ENCODE results near the gene MYCBP2. TPM values are rescaled to one million over a fixed set of nuclear protein-coding genes. Genes with fewer than 3 reads are reported as not detected.

Gene MYCBP2
- polyA plus RNA-seq, 1 donor from 2014 or later, result 78.2 TPM

DNA sequence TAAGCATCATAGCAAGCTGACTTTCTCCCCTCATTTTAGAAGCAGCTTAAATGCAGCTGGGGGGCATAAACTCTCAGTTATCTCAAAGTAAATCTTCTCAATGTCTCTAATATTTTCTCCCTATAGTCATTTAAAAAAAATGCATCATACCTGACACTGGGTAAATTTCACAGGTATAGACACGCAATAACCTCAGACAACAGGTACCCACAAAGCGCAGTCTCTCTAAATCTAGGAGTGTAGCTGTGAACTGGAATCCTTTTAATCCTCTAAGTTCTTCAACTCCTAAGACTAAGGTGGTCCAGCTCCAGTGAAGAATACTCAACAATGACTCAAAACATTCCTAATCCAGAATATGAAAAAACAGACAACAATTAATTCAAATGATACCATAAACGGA lies 141.2 kb downstream of the MYCBP2 start:
- Mint-ChIP-seq H3K27me3 (no peaks in the 10 kb centered on the region), H3K36me3 (peaks cover 4% of the 10 kb centered on the region), H3K27ac (peak overlapping the region in 2 of 3 donors; percentile 23 to 26), H3K4me1 (peaks cover 15 to 23% (median 22%) of the 10 kb centered on the region in 3 donors), H3K9me3 (no peaks in the 10 kb centered on the region), H3K4me3 (peak overlapping the region in 1 of 4 donors; percentile 55)

- peak overlapping the region in 2 of 4 donors; percentile 62 to 72 for H3K4me3 Mint-ChIP-seq
- H3K27me3 Mint-ChIP-seq, result no peaks in the 10 kb centered on the region
- H3K9me3 Mint-ChIP-seq, result no peaks in the 10 kb centered on the region
- peaks cover 15 to 23% (median 22%) of the 10 kb centered on the region in 3 donors for H3K4me1 Mint-ChIP-seq
- peak overlapping the region; percentile 56 to 91 (median 88) for H3K27ac Mint-ChIP-seq
- peaks cover 7% of the 10 kb centered on the region for H3K36me3 Mint-ChIP-seq
Measured at GRCh38 chr13:77184455-77184854, 142.4 kb downstream of the MYCBP2 start.

DNA sequence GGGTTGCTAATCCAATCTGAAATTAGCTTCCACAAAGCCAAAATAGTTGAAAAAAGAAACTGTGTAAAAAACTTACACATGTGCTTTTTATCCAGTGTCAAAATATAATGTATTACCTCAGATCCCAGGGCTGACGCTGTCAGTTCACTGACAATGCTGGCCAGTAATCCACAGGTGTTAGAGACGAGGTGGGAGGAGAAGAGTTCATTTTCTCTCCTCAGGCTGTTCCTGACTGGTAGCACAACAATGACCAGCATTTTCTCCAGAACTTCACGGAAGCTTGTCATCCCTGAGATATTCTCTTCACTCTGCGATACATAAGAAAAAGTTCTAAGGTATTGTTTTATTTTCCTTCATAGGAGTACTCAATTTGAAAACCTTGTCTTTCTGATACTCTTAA lies 146.9 kb downstream of the MYCBP2 start:
- Mint-ChIP-seq H3K9me3 (no peaks in the 10 kb centered on the region), H3K36me3 (peaks cover 12% of the 10 kb centered on the region), H3K4me3 (no peak overlapping the region), H3K27ac (no peak overlapping the region), H3K4me1 (peaks cover 12 to 19% (median 15%) of the 10 kb centered on the region in 3 donors), H3K27me3 (no peaks in the 10 kb centered on the region)

DNA sequence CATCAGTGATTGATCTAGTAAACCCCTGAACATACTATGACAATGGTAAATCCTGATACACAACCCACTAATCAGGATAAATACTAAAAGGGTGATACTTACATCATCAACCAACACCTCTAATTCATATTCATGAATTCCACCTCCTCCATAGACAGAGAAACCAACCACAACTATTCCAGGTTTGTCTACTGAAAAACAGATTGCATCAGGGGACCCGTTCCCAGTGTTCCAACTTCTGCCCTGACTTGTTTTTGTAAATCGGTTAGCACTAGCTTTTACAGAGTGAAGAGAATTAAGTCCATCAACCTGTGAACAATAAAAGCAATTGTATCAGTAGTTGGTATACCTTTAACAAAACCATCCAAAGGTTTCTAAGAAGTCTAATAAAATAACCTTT lies 149.2 kb downstream of the MYCBP2 start:
- Mint-ChIP-seq H3K9me3 (no peaks in the 10 kb centered on the region), H3K4me1 (peaks cover 0 to 4% (median 2%) of the 10 kb centered on the region in 3 donors), H3K27me3 (no peaks in the 10 kb centered on the region), H3K27ac (no peak overlapping the region), H3K4me3 (no peak overlapping the region), H3K36me3 (peaks cover 11% of the 10 kb centered on the region)

DNA sequence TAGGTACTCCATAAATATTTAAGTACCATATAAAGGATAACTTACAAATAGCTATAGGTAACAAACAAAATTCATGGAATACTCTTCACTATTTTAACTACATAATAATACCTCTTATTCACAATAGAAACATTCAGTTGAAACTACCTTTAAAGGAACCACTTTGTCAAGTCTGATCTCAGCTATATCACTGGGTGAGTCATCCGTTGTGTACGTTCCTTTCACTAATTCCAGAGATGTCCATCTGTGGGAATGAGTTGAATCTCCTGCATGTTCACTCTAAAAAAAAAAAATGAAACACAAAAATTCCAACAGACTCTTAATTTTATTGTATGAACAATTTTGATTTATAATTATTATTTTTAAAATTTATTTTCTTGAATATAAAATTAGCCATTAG lies 150.5 kb downstream of the MYCBP2 start:
- Mint-ChIP-seq H3K36me3 (peaks cover 13% of the 10 kb centered on the region), H3K9me3 (no peaks in the 10 kb centered on the region), H3K27me3 (no peaks in the 10 kb centered on the region), H3K4me1 (no peaks in the 10 kb centered on the region), H3K4me3 (no peak overlapping the region), H3K27ac (no peak overlapping the region)

- H3K4me1 Mint-ChIP-seq, result no peaks in the 10 kb centered on the region
- H3K36me3 Mint-ChIP-seq, result peaks cover 9% of the 10 kb centered on the region
- peak overlapping the region in 1 of 3 donors; percentile 42 for H3K27ac Mint-ChIP-seq
- no peaks in the 10 kb centered on the region for H3K27me3 Mint-ChIP-seq
- H3K4me3 Mint-ChIP-seq, result no peak overlapping the region
- H3K9me3 Mint-ChIP-seq, result no peaks in the 10 kb centered on the region
Measured at GRCh38 chr13:77172650-77173049, 154.2 kb downstream of the MYCBP2 start.

DNA sequence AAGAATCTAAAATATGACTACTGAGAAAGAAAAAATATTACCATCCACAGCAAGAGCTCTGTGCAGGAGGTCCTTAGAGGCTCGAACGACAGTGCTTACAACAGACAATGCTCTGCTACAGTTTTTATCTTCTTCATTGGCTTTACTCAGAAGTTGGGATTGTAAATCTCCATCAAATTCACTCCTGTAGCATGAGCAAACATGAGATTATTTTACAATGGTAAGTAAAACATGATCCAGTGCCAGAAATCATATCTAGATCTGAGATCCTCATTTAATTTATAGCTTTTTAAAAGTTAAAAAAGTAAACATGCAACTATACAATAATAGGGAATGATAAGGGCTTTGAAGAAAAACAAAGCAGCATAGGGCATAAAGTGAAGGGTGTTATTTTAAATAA lies 155.4 kb downstream of the MYCBP2 start:
- Mint-ChIP-seq H3K27ac (no peak overlapping the region), H3K9me3 (no peaks in the 10 kb centered on the region), H3K4me3 (no peak overlapping the region), H3K27me3 (no peaks in the 10 kb centered on the region), H3K4me1 (no peaks in the 10 kb centered on the region), H3K36me3 (peaks cover 10% of the 10 kb centered on the region)

- Mint-ChIP-seq H3K27me3 (no peaks in the 10 kb centered on the region), H3K4me3 (no peak overlapping the region), H3K36me3 (peaks cover 12% of the 10 kb centered on the region), H3K27ac (no peak overlapping the region), H3K9me3 (no peaks in the 10 kb centered on the region), H3K4me1 (no peaks in the 10 kb centered on the region)
Measured at GRCh38 chr13:77168237-77168636, 158.7 kb downstream of the MYCBP2 start.

DNA sequence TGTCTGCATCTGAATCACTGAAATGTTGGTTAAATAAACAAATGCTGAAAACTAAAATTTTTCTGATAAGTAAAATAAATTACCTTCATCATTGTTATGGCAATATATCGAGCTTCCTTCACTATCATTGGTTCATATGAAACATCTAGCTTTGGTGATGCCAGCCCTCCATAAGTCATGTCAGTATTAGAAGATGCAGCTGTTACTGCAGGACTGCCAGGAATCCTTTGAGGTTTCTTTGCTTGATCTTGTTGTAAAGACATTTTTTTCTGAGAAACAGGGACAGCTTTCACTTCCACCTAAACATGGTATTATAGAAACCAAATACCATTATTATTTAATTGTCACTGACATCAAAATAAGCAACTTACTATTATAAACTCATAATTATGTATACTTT lies 176.2 kb downstream of the MYCBP2 start:
- Mint-ChIP-seq H3K27me3 (no peaks in the 10 kb centered on the region), H3K4me1 (peaks cover 0 to 2% (median 2%) of the 10 kb centered on the region in 3 donors), H3K9me3 (no peaks in the 10 kb centered on the region), H3K4me3 (no peak overlapping the region), H3K36me3 (peaks cover 12% of the 10 kb centered on the region), H3K27ac (peak overlapping the region in 1 of 3 donors; percentile 39)

- H3K4me3 Mint-ChIP-seq, result no peak overlapping the region
- H3K9me3 Mint-ChIP-seq, result no peaks in the 10 kb centered on the region
- H3K27me3 Mint-ChIP-seq, result no peaks in the 10 kb centered on the region
- no peak overlapping the region for H3K27ac Mint-ChIP-seq
- peaks cover 8% of the 10 kb centered on the region for H3K36me3 Mint-ChIP-seq
- H3K4me1 Mint-ChIP-seq, result no peaks in the 10 kb centered on the region
Measured at GRCh38 chr13:77143431-77143830, 183.5 kb downstream of the MYCBP2 start.

DNA sequence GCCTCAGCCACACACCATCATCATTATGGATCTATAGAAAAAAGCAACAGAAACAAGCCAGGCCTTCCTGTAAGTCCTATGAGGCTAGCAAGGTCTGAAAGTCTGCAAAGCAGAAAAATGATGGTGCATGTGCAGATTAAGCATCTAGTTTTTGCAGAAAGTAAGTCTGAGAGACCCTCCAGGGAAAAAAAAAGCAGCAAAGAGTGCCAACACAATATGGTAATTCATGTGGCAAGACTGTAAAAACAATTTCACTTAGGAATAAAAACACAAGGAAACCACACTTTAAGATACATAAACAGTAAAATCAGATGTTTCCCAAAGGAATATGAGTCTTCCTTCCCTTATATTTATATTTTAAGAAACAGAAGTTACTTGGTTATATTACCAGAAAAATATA lies 187.6 kb downstream of the MYCBP2 start:
- no peaks in the 10 kb centered on the region for H3K27me3 Mint-ChIP-seq
- peaks cover 24% of the 10 kb centered on the region for H3K36me3 Mint-ChIP-seq
- H3K9me3 Mint-ChIP-seq, result no peaks in the 10 kb centered on the region
- H3K27ac Mint-ChIP-seq, result no peak overlapping the region
- no peak overlapping the region for H3K4me3 Mint-ChIP-seq
- peaks cover 2 to 7% (median 4%) of the 10 kb centered on the region in 3 donors for H3K4me1 Mint-ChIP-seq

DNA sequence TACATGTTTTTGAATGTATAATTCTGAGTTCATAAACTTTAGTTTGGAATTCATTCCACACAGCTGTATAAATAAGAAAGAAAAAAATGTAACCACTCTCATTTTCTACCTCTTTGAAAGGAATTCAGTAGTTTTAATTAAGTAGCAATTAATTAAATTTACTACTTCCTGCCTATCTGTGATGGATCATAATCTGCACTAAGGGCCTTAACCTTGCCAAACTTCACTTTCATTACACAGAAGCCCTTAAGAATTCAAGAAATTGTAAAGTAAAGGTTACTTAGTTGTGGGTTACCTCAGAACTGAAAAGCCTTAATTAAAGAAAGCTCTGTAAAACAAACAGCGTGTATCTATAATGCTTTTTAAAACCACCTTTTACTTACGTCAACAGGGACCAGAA lies 188.1 kb downstream of the MYCBP2 start:
- Mint-ChIP-seq H3K36me3 (peaks cover 24% of the 10 kb centered on the region), H3K4me1 (peaks cover 5 to 11% (median 6%) of the 10 kb centered on the region in 3 donors), H3K27ac (peak overlapping the region in 1 of 3 donors; percentile 77), H3K9me3 (no peaks in the 10 kb centered on the region), H3K4me3 (no peak overlapping the region), H3K27me3 (no peaks in the 10 kb centered on the region)

DNA sequence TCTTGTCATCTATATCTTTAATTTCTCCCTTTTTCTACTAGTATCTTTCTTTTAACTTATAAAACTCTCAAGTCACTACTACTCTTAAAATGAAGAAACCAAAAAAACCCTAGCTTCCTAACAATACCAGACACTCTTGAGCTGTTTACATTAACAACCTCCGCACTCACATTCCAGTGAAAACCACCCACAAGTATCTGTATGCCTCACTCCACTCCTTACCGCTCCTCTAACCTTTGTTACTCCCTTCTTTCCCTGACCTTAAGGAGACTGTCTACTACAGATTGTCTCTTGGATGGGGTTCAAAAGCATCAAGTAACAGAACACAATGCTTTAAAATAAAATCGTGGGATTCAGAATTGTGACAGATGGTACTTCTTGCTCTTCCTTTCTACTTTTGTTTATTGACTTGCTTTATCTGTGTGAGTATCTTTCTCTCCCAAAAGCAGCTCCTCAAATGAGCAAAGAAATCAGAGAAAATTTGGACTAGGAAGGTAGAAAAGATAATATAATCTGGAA lies 189.9 kb downstream of the MYCBP2 start:
- H3K9me3 Mint-ChIP-seq, result no peaks in the 10 kb centered on the region
- peak overlapping the region in 2 of 3 donors; percentile 24 to 77 for H3K27ac Mint-ChIP-seq
- H3K36me3 Mint-ChIP-seq, result peaks cover 25% of the 10 kb centered on the region

GRCh38 chr13:77124423-77124822 lies 202.5 kb downstream of the MYCBP2 start:
- no peak overlapping the region for H3K27ac Mint-ChIP-seq
- H3K4me1 Mint-ChIP-seq, result peaks cover 4 to 11% (median 5%) of the 10 kb centered on the region in 3 donors
- peaks cover 3% of the 10 kb centered on the region for H3K36me3 Mint-ChIP-seq

More for the DNA sequence above, 189.9 kb downstream of the MYCBP2 start:
- Mint-ChIP-seq H3K27me3 (no peaks in the 10 kb centered on the region), H3K4me1 (peaks cover 6 to 19% (median 6%) of the 10 kb centered on the region in 3 donors), H3K4me3 (no peak overlapping the region)

DNA sequence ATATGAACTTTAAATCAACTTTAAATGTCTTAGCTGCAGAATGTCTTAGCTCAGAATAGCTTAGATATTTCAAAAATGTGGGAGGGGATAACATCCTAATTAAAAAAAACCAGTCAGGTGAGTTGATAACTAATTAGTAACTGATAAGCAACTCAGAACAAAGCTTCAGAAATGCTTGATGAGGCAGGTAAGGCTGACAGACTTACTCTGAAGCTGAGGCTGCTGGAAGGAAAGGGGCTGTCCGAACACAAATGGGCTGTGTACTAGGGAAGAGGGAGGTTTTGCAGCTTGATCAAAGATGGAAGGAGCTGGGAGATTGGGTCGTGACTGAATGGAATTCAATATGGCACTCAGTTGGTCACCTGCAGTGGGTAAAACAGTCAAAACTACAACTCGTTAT lies 208.8 kb downstream of the MYCBP2 start:
- H3K9me3 Mint-ChIP-seq, result no peaks in the 10 kb centered on the region
- H3K27me3 Mint-ChIP-seq, result no peaks in the 10 kb centered on the region
- peaks cover 4 to 5% (median 5%) of the 10 kb centered on the region in 3 donors for H3K4me1 Mint-ChIP-seq
- H3K27ac Mint-ChIP-seq, result no peak overlapping the region
- H3K4me3 Mint-ChIP-seq, result no peak overlapping the region
- peaks cover 9% of the 10 kb centered on the region for H3K36me3 Mint-ChIP-seq

More at GRCh38 chr13:77124423-77124822, 202.5 kb downstream of the MYCBP2 start:
- no peak overlapping the region for H3K4me3 Mint-ChIP-seq
- no peaks in the 10 kb centered on the region for H3K9me3 Mint-ChIP-seq
- H3K27me3 Mint-ChIP-seq, result no peaks in the 10 kb centered on the region

- peaks cover 23% of the 10 kb centered on the region for H3K36me3 Mint-ChIP-seq
Measured at GRCh38 chr13:77114271-77114670, 212.6 kb downstream of the MYCBP2 start.

More at GRCh38 chr13:77114271-77114670, 212.6 kb downstream of the MYCBP2 start:
- H3K4me3 Mint-ChIP-seq, result no peak overlapping the region
- no peaks in the 10 kb centered on the region for H3K4me1 Mint-ChIP-seq
- no peak overlapping the region for H3K27ac Mint-ChIP-seq
- peaks cover 2 to 15% (median 5%) of the 10 kb centered on the region in 3 donors for H3K9me3 Mint-ChIP-seq
- no peaks in the 10 kb centered on the region for H3K27me3 Mint-ChIP-seq
